HL-60/S4 treated with retinoic acid at 250 ng/mL for 4 days and 3 days (cell line): ENCODE measurements around the gene GOLIM4.
"Not testable (repeated sequence)": the region's sequence is repeated elsewhere in the genome, so short reads cannot be mapped to it uniquely, and the experiment has no call there.

Experiments used
- in situ Hi-C: fragments of 300-500 bp; cut with MboI; formaldehyde crosslinking; loops from 2 replicates; pipeline ENCODE4 v1.7.0; 2022; ENCODE audit warnings: low sequenced_read_pairs

The GOLIM4 gene, protein sequence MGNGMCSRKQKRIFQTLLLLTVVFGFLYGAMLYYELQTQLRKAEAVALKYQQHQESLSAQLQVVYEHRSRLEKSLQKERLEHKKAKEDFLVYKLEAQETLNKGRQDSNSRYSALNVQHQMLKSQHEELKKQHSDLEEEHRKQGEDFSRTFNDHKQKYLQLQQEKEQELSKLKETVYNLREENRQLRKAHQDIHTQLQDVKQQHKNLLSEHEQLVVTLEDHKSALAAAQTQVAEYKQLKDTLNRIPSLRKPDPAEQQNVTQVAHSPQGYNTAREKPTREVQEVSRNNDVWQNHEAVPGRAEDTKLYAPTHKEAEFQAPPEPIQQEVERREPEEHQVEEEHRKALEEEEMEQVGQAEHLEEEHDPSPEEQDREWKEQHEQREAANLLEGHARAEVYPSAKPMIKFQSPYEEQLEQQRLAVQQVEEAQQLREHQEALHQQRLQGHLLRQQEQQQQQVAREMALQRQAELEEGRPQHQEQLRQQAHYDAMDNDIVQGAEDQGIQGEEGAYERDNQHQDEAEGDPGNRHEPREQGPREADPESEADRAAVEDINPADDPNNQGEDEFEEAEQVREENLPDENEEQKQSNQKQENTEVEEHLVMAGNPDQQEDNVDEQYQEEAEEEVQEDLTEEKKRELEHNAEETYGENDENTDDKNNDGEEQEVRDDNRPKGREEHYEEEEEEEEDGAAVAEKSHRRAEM

DNA sequence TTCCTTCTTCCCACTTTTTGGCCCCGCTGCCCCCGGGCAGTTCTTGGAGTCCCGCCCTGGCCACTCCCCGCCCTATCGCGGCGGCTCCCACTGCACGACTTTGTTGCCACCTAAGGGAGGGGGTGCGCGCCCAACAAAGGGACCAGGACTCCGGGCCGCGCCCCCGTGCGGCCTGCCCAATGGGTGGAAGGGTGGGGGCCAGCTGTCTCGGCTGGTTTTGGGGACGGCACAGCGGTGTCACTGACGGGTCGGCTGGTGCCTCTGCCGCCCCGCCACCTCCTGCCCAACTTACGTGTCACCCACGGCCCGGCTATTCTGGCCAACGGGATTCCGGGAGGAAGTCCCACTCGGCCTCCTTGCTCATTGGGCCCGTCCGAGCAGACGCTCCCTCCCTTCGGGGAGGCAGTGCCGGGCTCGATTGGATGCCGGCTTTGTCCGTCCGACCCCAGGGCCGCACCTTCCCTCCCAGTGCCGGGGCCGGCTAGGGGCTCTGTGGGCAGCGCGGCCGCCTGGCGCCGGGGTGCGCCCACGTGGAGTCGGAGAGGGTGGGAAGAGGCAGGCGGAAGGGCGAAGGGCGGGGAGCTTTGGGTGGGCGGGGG lies at the start of gene GOLIM4:
GOLIM4 (minus strand) TSS at position 314 of the 599 bp plus-strand sequence. CDS start 639 bp downstream, outside the sequence.
- in situ Hi-C loops = no loop called here

DNA sequence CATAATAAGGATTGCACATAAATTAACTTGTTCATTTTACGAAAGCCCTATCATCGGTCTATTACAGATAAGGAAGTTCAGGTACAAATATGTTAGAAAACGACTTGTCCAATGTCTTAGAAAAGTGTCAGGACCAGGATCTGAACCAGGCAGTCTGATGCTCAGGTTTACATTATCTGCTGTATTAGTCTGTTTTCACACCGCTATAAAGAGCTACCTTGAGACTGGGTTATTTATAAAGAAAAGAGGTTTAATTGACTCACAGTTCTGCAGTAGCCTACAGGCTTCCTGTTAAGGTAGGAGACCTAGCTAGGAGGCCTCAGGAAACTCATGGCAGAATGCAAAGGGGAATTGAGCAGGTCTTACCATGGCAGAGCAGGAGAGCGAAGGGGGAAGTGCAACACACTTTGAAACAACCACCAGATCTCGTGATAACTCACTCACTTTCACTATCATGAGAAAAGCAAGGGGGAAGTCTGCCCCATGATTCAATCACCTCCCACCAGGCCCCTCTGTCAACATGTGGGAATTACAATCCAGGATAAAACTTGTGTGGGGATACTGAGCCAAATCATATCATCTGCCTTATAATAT lies 45.8 kb upstream of the GOLIM4 start:
- in situ Hi-C loops = no loop called here

DNA sequence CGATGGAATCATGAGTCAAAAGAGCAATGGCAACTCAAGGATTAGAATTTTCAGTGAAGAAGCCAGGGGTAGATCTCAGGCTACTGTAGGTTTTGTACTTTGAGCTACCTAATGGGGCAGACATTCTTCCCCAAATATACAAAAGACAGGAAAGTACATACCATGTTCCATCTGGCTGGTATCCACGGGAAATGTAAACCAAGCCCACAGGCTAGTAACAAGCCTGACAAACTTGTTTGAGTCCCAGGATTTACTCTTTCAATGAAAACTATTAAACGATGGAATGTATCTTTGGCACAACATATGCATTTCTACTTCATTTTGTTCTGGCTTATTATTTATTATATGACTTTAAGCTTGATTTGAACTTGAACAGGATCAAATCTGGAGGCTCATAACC lies 44.2 kb upstream of the GOLIM4 start:
- in situ Hi-C loops = no loop called here

DNA sequence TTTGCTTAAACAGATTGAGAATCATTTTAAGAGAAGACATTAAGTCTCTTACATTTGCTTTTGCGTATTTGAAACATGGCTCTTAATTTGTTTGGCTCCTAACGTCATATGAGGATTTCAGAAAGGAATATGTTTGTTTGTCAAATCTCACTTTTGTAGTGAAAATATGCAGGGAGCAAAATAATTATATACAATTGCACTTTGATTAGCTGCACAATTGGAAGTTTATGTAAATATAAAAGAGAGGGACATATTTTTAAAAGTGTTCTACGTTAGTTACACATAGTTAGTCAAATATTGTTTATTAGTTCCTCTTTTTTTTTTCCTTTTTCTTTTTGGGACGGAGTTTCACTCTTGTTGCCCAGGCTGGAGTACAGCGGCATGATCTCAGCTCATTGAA lies 42.7 kb upstream of the GOLIM4 start:
- in situ Hi-C loops = no loop called here

DNA sequence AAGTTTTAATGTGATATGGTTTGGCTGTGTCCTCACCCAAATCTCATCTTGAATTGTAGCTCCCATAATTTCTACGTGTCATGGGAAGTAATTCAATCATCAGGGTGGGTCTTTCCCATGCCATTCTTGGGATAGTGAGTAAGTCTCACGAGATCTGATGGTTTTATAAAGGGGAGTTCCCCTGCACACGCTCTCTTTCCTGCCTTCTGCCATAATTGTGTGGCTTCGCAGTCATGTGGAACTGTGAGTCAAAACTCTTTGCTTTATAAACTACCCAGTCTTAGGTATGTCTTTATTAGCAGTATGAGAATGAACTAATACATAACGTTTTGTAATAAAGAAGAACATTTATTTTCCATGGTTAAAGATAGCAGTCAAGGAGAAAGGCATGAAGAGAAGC lies 39.2 kb upstream of the GOLIM4 start:
- in situ Hi-C loops = no loop called here

DNA sequence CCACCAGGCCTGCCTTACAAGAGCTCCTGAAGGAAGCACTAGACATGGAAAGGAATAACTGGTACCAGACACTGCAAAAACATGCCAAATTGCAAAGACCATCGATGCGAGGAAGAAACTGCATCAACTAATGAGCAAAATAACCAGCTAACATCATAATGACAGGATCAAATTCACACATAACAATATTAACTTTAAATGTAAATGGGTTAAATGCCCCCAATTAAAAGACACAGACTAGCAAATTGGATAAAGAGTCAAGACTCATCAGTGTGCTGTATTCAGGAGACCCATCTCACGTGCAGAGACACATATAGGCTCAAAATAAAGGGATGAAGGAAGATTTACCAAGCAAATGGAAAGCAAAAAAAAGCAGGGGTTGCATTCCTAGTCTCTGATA lies 34.5 kb upstream of the GOLIM4 start:
- in situ Hi-C loops = not testable (repeated sequence)

DNA sequence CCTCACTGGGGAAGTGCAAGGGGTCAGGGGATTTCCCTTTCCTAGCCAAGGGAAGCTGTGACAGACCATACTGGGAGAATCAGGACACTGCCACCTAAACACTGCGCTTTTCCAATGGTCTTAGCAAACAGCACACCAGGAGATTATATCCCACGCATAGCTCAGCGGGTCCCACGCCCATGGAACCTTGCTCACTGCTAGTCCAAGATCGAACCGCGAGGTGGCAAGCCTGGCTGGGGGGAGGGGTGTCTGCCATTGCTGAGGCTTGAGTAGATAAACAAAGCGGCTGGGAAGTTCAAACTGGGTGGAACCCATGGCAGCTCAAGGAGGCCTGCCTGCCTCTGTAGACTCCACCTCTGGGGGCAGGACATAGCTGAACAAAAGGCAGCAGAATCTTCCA lies 32.7 kb upstream of the GOLIM4 start:
- in situ Hi-C loops = not testable (repeated sequence)

DNA sequence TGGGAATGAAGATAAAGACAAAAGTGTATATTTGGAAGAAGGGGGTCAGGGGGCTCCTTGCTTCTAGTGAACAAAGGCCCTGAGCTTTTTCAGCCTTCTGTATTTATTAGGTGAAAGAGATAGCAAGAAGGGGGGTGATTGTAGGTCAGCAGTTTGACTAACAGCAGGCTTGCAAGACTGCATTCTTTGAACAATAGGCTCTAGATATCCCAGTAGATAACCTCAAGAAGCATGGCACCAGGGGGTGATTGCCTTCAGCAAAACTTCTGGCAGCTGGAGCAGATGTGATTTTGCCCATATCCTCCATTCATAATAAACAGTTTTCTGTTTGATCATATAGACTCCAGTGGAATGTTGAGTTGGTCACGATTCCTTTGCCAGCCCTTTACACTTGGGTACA lies 31.7 kb upstream of the GOLIM4 start:
- in situ Hi-C loops = no loop called here

DNA sequence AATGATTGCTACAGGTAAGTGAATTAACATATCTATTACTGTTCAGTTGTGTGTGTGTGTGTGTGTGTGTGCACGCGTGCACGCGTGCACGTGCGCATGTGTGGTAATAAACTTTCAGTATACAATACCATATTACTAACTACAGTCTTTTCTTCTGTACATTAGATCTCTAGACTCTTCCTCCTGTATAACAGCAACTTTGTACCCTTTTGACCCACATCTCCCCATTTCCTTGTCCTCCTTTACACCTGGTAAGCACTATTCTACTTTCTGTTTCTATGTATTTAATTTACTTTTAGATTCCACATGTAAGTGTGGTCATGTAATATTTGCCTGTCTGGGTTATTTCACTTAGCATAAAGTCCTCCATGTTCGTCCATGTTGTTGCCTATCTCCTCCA lies 29.1 kb upstream of the GOLIM4 start:
- in situ Hi-C loops = no loop called here

DNA sequence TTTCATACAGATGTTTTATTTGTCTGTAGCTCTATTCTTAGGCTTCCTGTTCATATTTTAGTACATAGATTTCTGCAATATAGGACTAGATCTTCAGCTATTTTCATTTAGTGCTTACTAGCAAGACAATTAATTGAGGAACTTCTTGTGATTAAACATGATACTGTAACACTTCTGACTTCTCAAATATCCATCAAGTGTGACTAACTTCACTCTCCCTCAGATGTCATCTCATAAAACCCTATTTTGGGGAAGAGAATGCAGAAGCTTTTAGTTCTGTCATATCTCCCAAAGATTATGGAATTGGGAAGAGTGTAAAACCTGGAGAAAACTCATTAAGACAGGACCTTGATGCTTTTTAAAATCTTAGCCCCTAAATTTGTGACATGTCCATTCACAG lies 28.6 kb upstream of the GOLIM4 start:
- in situ Hi-C loops = no loop called here

DNA sequence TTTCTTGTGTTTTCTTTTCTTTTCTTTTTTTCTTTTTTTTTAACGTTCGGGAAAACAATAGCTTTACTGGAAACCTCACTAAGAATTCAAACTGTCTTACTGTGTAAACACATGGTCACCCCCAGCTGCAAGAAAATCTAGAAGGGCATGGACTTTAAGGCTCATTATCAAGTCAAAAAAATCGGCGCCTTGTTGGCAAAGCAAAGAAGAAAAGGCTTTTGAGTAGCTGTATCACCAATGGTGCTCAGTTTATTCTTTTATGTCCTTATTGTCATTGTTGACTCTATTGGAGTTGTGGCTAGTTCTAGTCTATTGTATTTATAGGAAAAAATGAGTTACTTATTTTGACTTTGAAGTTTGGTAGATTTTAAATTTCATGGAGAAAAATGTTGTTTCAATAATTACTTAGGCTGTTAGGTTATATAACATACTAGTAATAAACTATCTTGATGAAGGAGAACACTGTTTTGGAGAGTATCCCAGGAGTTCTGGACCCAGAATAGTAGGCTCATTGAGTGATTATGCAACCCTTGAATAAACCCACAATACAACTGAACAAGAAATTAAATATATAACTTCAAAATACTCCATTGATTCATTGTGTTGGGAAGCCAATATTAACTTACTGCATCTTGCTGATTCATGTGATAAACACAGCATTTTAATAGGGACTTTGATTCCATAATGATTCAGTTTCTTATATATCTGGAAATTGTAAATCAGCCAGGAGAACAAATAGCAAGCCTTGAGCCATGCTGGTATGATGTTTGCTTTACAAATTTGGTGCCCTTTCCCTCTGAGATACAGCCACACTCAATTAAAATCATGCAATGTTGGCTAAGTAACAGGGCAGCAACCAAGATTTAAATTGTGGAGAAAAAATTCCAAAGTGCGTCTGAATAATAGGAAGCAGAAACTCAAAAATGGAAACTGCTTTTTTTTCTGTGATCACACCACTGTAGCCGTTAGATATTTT lies 27.8 kb upstream of the GOLIM4 start:
- in situ Hi-C loops = no loop called here

DNA sequence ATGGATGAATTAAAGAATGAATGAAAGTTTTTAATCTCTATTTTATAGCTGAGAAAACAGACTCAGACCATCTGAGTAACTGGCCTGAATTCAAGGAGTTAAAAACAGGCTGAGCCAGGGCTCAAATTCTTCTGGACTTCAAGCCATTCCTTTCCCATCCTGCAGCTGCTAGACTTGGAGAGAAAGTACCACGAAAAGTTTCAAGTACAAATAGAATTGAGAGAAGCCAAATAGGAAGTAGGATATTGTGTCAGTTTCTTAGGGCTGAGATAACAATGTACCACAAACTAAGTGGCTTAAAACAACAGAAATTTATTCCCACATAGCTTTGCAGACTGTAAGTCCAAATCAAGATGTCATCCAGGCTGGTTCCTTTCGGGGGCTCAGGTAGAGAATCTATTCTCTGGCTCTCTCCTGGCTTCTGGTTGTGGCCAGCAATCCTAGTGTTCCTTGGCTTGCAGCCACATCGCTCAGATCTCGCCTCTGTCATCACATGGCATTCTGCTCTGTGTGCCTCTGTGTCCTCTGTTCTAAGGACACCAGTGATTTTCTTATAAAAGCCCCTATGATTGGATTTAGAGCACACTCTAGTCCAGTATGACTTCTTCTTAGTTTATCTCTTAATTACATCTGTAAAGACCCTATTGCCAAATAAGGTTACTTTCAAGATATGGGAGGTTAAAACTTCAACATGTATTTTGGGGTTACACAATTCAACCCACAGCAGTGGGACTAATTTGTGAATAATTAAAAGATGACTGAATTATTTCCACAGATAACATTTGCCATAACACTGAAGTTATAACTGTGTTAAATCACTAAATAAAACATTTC lies 25.7 kb upstream of the GOLIM4 start:
- in situ Hi-C loops = no loop called here

DNA sequence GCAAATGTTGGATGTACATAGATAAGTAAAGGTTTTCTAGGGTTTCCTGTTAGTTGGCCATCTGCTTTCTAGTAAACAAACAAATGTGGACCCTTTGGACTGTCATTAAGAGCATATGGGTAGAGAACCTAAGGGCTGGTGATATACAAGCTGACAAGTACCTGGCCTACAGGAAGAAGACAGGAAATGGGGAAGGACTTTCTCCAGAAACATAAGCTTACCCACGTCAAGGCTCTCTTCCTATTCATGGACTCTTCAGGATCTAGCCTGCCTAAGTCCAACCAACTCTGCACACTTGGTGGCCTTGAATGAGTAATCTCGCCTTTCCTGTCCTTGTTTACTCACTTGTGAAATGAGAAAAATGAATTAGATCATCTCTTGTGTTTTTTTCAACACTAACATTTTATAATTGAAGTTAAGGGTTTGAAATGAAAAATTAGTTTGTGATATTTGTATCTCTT lies 22.2 kb upstream of the GOLIM4 start:
- in situ Hi-C loops = no loop called here

DNA sequence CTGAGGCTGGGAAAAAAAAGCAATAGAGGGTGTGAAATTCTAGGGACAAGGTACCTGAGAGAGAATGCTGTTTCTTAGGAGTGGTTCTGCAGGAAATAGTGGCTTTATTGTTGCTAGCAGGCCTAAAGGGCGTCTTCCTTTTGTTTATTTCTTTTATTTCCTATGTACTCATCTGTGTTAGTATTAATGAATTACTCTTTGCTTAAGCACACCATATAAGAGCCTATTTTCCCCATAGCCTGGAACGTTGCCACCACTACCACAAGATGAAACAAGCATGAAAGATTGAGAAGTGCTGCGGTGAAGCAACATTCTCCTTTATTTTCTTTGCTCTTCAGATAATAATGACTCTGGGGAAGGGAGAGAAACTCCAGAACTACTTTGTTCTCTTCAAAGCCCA lies 21.3 kb upstream of the GOLIM4 start:
- in situ Hi-C loops = no loop called here

DNA sequence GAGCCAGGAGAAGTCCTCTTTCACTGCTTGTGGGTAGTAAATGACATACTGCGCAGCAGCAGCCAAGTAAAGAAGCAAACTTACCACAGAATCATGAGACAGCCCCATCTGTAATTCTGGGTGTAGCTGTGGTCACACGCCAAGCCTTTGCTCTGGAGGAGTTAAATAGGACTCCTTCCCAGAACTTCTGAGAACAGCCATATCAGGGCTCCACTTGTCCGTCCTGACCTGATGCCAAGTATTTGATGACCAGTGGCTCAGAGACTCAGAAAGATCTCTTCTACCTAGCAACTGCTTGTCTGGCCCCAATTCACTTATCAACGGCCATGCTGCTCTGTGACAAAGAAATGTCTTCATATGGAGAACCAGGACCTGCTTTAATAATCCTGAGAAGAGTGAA lies 20.6 kb upstream of the GOLIM4 start:
- in situ Hi-C loops = no loop called here

DNA sequence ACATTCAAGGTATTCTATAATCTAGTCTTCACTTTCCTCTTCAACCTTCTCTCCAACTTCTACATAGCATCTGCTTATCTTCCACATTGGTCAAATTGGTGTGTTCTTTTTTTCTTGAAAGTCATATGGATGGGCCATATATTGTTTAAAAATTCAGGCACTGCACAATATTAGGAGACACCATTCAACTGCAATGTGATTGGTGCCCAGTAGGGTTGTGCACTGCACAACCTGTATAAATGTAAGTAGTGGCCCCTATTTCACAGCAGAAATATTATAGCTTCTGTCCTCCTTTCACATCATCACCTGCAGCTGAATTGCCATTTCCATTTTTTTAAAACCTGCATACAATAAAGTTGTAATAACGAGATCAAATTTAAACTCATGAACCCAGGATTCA lies 18.1 kb upstream of the GOLIM4 start:
- in situ Hi-C loops = no loop called here

DNA sequence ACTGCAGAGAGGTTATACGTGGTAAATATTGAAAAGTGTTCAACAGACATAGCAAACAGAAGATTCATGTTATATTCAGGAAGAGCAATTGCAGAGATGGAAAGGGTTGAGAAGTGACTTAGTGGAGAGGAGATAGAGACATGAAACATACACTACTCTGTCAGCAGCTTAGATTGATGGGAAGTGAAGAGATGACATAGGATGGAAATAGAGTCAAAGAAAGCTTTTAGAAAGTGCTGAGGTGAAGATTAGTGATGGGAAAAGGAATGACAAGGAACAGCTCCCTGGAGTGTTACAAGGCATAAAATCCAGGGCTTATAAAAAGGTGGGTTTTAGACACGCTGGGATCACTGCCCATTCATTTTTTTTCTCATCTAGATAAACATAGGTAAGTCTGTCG lies 17.2 kb upstream of the GOLIM4 start:
- in situ Hi-C loops = no loop called here

DNA sequence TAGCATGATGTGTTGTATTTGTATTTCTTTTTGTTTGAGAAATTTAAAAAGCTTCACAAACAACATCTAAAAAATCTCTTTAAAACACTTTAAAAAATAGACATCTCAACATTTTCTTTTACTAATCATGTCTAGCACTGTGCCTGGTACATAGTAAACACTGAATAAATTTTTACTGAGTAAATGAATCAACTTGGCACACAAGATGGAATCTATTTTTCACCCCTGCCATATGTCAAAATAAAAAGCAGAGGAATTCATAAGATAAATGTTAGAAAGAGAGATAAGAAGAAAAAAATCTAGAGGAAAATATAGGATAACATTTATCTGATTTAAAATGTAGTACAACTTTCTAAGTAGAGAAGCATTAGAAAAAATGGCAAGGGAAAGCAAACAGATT lies 8.6 kb upstream of the GOLIM4 start:
- in situ Hi-C loops = no loop called here

DNA sequence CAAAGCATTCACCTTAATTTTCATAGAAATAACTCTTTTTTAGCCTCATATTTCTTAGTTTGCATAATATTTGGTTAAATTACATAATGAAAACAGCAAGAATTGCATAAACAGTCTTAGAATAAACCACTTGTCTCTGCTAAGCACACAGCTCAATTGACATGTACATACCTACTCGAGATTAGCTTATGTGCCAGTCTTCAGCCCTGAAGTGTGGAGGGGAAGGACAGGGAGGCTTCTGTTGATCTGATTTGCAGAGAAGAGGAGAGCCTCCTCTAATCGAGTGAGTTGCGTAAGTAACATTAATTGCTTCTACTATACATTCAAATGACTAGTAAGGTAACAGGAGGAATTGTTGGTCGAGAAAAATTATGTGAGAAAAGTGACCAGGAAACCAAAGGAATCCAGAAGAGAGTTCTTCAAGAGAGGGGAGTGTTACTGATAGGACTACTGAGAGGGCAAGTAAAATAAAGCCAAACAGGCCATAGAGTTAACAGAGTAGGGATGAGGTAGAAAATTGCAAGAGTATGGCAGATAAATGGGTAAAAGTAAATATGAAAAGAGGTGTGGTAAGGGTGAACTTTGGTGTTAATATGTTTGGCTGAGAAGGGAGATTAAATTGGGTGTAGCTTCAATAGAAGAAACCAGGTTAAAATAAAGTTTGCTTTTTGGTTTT lies 7.1 kb upstream of the GOLIM4 start:
- in situ Hi-C loops = no loop called here
